ENCODE measurements around the gene WASL.
"Not testable (repeated sequence)": the region's sequence is repeated elsewhere in the genome, so short reads cannot be mapped to it uniquely, and the experiment has no call there.

Gene WASL

GRCh38 chr7:123729218-123729578, 19.6 kb downstream of the WASL start:
- DNase-seq = no peak

GRCh38 chr7:123727071-123727837, 21.5 kb downstream of the WASL start:
- DNase-seq = no peak

DNA sequence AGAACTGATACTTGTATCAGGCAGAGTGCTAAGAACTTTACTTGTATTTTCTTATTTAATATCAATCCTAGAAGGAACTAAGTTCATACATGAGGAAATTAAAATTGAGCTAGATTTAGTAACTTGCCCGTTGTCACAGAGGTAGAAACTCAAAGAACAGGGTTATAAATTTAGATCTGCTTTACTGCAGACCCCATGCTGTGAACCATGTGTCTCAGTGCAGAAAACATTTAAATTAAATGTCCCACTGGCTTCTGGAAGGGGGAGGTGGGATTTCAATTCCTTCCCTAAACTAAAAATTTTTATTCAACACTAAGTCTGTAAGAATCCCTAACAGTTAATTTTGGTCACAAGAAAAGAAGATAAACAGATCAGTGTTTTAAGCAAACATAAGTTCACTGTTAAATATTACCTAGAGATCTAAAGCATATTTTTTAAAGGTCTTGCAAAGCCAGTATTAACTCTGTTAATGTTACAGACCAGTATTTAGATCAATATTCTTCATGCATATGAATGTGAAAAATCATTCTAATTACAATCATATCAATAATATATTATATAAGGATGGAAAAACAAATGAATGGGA, 23.1 kb downstream of the WASL start:
- DNase-seq = no peak

- no peak for DNase-seq
These were observed 24.0 kb downstream of the WASL start for GRCh38 chr7:123724817-123725253.

DNA sequence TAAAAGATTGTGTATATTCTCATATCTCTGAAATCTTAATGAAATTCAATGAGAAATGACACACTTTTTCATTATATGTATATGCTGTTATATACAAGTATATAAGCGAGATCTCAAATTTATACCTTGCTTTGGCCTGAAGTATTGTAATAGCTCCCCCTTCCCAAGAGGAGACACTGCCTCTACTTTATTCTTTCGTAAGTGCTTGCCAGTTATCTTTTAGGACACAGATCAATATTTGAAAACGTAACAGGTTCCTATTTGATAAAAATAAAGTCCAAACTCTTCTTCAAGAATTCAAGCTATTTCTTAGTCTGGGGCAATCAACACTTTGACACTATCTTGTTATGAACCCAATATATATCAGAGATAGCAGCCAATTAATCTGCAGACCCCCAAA, 24.9 kb downstream of the WASL start:
- DNase-seq = no peak

DNA sequence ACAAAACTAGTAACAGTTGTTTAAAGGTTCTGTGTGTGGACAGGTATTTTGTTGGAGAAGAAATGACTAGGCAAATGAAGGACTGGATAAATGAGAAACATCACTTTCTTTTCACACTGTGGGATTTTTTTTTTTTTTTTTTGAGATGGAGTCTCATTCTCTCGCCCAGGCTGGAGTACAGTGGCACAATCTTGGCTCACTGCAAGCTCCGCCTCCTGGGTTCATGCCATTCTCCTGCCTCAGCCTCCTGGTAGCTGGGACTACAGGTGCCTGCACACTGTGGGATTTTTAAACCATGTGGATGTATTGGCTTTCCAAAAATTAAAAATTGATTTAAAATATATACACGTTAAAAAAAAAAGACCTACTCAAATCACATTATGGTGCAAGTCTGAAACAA, 28.3 kb downstream of the WASL start:
- not testable (repeated sequence) for DNase-seq

DNA sequence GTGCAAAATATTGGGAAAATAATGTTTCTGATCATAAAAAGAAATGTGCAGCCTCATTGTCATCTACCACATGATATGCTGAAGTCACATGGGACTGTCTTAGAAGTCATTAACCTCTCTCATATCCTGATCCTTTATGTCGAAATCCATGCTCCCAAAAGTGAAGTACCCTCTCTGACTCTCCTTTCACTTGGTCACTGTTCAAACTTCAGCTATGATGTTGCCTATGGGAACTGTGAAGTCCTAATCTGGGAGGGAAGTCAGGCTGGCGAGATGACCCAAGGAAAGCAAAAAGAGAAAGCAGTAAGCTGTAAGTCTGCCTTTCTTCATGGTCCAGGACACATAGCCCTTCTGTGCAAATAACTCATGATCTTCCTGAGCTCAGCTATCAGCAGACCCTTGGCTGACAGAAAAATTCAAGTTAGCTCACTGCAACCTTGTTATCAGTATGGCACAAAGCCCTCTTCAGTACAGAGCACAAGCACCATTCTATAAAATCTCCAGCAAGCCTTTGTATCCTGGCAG, 29.5 kb downstream of the WASL start:
- DNase-seq = no peak

DNA sequence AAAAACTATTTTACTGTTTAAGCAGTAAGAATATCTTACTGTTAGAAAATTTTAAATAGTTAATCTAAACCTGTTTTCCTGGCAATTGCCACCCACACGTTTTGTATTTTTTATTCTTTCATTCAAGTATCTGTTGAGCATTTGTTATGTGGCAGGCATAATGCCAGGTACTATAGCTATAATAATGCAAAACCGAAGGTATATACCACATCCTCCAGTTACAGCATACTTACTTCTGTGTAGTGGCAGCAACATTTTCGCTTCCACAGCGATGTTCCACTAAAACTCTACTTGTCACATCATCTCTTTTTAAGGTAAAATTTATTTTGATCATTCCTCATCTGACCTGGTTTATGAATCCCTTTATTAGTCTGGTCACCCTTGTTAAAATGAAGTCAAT, 30.0 kb downstream of the WASL start:
- DNase-seq = no peak

DNA sequence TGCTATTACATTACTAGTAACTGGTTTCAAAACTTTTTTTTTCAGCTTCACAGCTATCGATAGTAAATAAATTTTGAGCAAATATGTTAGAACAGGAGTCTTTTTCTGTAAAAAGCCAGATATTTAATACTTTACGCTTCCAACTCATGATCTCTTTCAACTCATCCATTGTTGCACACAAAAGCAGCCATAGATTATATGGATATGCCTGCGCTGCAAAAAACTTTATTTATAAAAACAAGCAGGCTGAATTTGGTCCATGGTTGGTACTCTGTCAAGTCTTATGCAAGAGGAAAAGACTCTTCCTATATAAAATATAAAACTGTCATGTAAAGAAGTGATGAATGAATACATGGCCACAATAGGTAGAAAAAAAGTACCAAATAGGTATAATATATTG, 31.1 kb downstream of the WASL start:
- DNase-seq = no peak

- DNase-seq = no peak
These were observed 31.9 kb downstream of the WASL start for GRCh38 chr7:123716877-123717276.

GRCh38 chr7:123715799-123716198, 33.0 kb downstream of the WASL start:
- no peak for DNase-seq

- no peak for DNase-seq
These were observed 33.6 kb downstream of the WASL start for GRCh38 chr7:123715198-123715597.

DNA sequence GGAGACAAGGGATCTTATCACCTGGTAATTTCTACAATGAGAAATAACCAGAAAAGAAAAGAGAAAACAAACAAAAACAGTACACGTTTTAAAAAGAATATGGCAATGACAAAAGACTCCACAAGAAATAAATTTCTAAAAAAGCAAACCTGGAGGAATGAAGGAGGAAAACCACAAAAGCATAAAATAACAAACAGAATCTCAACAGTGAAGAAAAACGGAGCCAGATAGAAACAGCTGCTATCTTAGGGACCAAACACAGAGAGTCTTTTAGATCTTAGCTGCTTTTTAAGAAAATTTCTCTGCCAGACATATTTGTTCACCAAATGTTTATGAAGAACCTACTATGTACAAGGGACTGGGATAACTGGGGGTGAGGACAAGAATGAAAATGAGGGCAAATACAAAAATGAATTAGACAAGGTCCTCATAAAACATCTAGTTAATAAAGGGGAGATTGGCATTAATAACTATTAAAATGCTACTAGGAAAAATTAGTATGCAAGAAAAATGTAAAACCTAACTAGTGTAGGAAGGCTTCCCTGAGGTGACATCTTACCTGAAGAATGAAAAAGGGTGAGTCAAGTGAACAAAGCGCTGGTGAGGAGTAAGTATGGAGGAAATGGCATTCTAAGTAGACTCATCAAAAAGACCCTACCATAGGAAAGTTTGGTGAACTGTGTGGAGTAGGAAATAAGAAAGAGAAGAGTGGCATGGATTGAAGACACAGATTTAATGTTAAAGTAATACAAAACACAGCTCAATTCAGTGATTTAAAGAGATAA, 34.3 kb downstream of the WASL start:
- DNase-seq = no peak

- no peak for DNase-seq
These were observed 36.2 kb downstream of the WASL start for GRCh38 chr7:123712619-123713018.

DNA sequence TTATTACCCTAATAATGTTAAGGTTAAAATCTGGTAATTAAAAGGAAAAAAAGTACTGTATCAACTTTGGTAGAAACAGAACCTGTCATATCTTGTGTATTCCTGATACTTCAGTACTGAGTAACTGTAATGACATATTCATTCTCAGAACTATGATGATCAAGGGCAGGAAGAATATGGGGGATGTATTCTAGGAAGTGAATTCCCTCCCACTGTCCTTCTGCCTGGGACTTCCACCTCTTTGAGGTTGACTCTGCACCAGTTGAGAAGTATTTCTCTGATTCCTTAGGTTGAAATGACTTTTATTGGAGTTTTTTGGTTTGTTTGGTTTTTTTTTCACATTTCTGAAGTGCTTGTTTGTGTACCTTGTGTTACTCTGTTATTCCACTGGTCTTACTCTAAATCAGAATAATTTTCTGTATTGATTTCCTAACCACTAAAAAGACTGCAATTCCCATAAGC, 36.9 kb downstream of the WASL start:
- no peak for DNase-seq

- no peak for DNase-seq
These were observed 38.1 kb downstream of the WASL start for GRCh38 chr7:123710683-123711082.

DNA sequence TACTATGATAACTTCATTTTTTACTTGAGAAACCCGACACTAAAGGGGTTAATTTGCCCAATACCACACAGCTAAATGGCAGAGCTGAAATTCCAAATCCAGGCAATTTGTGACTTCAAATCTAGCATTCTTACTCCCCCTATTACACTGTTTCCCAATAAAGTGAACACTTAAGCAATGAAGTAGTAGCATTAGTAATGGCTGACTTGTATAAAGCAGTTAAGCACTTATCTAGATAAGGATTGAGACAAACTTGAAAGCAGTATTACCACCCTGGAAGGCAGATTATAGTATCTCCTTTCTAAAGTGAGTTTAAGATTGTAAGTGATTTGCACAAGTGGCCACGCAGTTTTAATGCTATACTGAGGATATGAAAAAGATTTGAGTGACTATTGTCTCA, 39.3 kb downstream of the WASL start:
- no peak for DNase-seq

DNA sequence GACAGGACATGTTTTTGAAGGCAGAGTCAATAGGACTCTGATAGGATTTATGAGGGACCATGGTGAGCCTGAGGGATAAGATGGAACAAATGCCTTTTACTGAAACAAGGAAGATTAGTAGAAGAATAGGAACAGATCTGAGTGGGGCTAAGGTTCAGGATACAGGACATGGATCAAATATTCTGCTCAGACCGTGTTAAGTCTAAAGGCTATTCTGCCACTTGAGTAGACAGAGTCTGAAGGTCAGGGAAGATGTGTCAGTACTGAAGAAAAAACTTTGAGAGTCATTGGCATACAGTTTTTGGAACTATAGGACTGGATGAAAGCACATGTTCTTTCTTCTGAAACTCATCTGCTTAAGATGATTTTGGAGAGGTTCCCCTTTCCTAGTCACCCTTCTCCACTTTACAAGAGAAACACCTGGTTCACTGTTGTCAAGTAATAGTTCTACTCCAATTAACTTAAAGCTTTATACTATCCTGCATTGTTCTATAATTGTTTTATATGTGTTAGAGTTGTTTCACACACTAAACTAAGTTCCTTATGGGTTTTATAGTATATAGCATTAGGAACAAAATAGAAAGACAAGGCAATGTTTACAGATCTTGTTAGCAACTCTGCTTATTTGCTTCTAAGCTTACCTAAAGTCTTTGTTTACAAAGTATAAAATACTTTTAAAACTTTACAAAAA, 43.4 kb downstream of the WASL start:
- no peak for DNase-seq

DNA sequence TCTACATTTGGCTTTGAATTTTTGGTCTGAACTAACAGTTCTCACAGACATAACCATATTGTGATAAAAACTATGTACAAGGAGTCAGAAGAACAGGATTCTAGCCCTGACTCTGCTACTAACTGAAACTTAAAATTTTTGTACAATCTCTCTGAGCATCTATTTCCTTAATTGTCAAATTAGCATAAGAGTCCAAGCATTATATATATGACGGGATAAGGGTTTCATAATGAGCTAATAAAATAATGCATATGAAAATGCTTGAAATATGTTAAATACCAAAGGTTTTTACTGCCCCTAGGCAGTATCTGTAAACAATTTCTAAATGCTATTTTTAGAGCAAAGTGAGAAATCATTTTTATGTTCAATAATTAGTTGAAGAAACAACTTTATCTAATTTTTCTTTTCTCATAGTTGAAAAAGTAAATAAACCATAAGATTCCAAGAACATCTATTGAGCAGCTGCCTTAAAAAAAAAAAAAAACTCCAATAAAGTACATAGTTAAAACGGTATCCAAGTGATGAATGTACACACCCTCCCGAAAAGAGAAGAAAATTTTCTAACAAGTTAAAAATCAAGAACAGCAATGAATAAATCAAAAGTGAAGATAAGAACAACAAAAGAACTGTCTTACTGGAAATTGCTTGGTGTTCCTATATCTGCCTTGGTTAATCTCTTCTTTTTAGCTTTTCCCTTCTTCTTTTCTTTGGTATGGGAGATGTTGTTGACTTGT, 52.7 kb downstream of the WASL start:
- DNase-seq = no peak

GRCh38 chr7:123692471-123692877, 56.3 kb downstream of the WASL start:
- DNase-seq = no peak

- DNase-seq = no peak
These were observed 58.3 kb downstream of the WASL start for GRCh38 chr7:123690550-123690949.

DNA sequence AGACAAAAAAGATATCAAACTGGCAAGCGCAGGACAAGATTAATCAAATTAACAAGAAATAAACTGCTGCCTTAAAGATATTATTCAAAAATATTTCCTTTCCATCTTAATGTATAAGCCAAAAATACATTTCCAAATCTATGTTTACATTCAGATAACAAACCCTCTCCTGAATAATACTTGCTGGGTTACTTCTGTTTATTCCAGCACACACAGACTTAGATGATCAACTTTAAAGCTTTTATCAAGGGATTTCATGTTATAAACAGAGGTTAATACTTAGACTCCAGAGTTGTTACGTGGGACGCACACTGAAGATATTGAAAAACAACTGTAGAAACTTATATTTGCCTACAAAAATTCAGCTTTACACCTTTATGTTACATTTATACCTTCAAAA, 59.6 kb downstream of the WASL start:
- DNase-seq = no peak

Measured in GOT3 (cell line).